Smooth muscle cell (in vitro differentiated cells): ENCODE data around the gene TCL1A. TPM values are rescaled to one million over a fixed set of nuclear protein-coding genes. Genes with fewer than 3 reads are reported as not detected.
A peak's percentile ranks its signal among the peaks of the same experiment; 100 is the strongest.

Experiments
- DNase-seq: peaks from one replicate; lab custom pipeline; 2025; ENCODE audit not compliant: unreplicated experiment; lab: John Stamatoyannopoulos, UW
- H2AFZ ChIP-seq: fragments of 200-600 bp; sonication (generic); 2 replicates; pipeline ENCODE4 v1.6.0; 2016; ENCODE audit warnings: antibody characterized with exemption, low read depth, mild to moderate bottlenecking
- H3F3A ChIP-seq: fragments of 200-600 bp; sonication (generic); 2 replicates; pipeline ENCODE4 v1.6.0; 2017; ENCODE audit warnings: antibody characterized with exemption, low read depth
- H3K27ac ChIP-seq: fragments of 200-600 bp; sonication (generic); 2 replicates; pipeline ENCODE4 v1.5.1; 2016; ENCODE audit warnings: low read depth, mild to moderate bottlenecking
- H3K27me3 ChIP-seq: fragments of 200-600 bp; sonication (generic); 2 replicates; pipeline ENCODE4 v1.6.1; 2016; ENCODE audit warnings: low read depth, mild to moderate bottlenecking
- H3K36me3 ChIP-seq: fragments of 200-600 bp; sonication (generic); 2 replicates; pipeline ENCODE4 v1.5.1; 2016; ENCODE audit warnings: low read depth
- H3K4me1 ChIP-seq: fragments of 200-600 bp; sonication (generic); 2 replicates; pipeline ENCODE4 v1.5.1; 2016; ENCODE audit warnings: low read depth
- H3K4me2 ChIP-seq: fragments of 200-600 bp; sonication (generic); 2 replicates; pipeline ENCODE4 v1.6.0; 2016; ENCODE audit warnings: mild to moderate bottlenecking
- H3K4me3 ChIP-seq: fragments of 200-600 bp; sonication (generic); 2 replicates; pipeline ENCODE4 v1.5.1; 2016; ENCODE audit warnings: mild to moderate bottlenecking
- H3K79me2 ChIP-seq: fragments of 200-600 bp; sonication (generic); 2 replicates; pipeline ENCODE4 v1.6.0; 2016; ENCODE audit warnings: low read depth, mild to moderate bottlenecking
- H3K9ac ChIP-seq: fragments of 200-600 bp; sonication (generic); 2 replicates; pipeline ENCODE4 v1.6.0; 2016; ENCODE audit warnings: low read depth
- H3K9me3 ChIP-seq: fragments of 200-600 bp; sonication (generic); replicated peaks from 2 replicates; pipeline ENCODE4 v1.5.1; 2016; ENCODE audit warnings: low read depth
- H4K20me1 ChIP-seq: fragments of 200-600 bp; sonication (generic); 2 replicates; pipeline ENCODE4 v1.6.0; 2016; ENCODE audit warnings: low read depth
- CTCF ChIP-seq: fragments of 200-600 bp; sonication (generic); IDR thresholded peaks from 2 replicates; pipeline ENCODE4 v1.5.1; 2017; ENCODE audit warnings: borderline replicate concordance, mild to moderate bottlenecking, antibody characterized with exemption; ENCODE audit not compliant: insufficient read depth, poor library complexity, severe bottlenecking
- WGBS: methylation state at CpG from one replicate; pipeline ENCODE4 v1.1.7; 2016; ENCODE audit warnings: low lambda C conversion rate; 5-methylcytosine and 5-hydroxymethylcytosine counted together
- polyA plus RNA-seq: library from polyadenylated mRNA; unstranded; fragments of >200 nt; fragmentation: Nextera tagmentation; extraction: Ambion mirVana; gene quantifications from 2 replicates; pipeline ENCODE4 v1.2.1, GENCODE V29; 2016
- total RNA-seq: library from RNA; depleted of rRNA; stranded (reverse); fragments of >200 nt; gene quantifications from 2 replicates; pipeline ENCODE4 v1.2.3, GENCODE V29; 2014

The TCL1A gene
- total and polyA plus RNA-seq, 2 experiments from 2014 or later, result not detected

- H3K36me3 ChIP-seq, result no peaks in the 10 kb centered on the region
- no peaks in the 10 kb centered on the region for H3K79me2 ChIP-seq
- H4K20me1 ChIP-seq, result no peaks in the 10 kb centered on the region
- WGBS, result 94% methylated on average over 2 of the region's 2 CpGs
- H2AFZ ChIP-seq, result no peak overlapping the region
- no peak for TF ChIP-seq CTCF
- no peak overlapping the region for H3K4me3 ChIP-seq
- H3K9me3 ChIP-seq, result no peaks in the 10 kb centered on the region
- H3K4me1 ChIP-seq, result no peaks in the 10 kb centered on the region
- H3K27me3 ChIP-seq, result no peaks in the 10 kb centered on the region
- DNase-seq, result no peak
- no peak overlapping the region for H3K27ac ChIP-seq
- H3F3A ChIP-seq, result no peaks in the 10 kb centered on the region
- H3K4me2 ChIP-seq, result no peak overlapping the region
- no peak overlapping the region for H3K9ac ChIP-seq
These were observed 32.8 kb downstream of the TCL1A start for GRCh38 chr14:95681153-95681552.

- H2AFZ ChIP-seq, result no peak overlapping the region
- H3K27me3 ChIP-seq, result no peaks in the 10 kb centered on the region
- no peak overlapping the region for H3K9ac ChIP-seq
- no peaks in the 10 kb centered on the region for H4K20me1 ChIP-seq
- TF ChIP-seq CTCF, result peak; percentile 10
- no peak overlapping the region for H3K4me3 ChIP-seq
- no peaks in the 10 kb centered on the region for H3K36me3 ChIP-seq
- no peak overlapping the region for H3K4me2 ChIP-seq
- no peaks in the 10 kb centered on the region for H3F3A ChIP-seq
- no peaks in the 10 kb centered on the region for H3K9me3 ChIP-seq
- no peaks in the 10 kb centered on the region for H3K4me1 ChIP-seq
- no peak overlapping the region for H3K27ac ChIP-seq
- DNase-seq, result no peak
- 37% methylated on average over 8 of the region's 8 CpGs for WGBS
- H3K79me2 ChIP-seq, result no peaks in the 10 kb centered on the region
These were observed 33.8 kb downstream of the TCL1A start for GRCh38 chr14:95679998-95680735.

GRCh38 chr14:95679148-95679815 lies 34.6 kb downstream of the TCL1A start:
- WGBS, result 77% methylated on average over 4 of the region's 4 CpGs
- H3K79me2 ChIP-seq, result no peaks in the 10 kb centered on the region
- no peak overlapping the region for H3K9ac ChIP-seq
- TF ChIP-seq CTCF, result no peak
- H3K4me1 ChIP-seq, result no peaks in the 10 kb centered on the region
- no peak overlapping the region for H2AFZ ChIP-seq
- H4K20me1 ChIP-seq, result no peaks in the 10 kb centered on the region
- H3K27ac ChIP-seq, result no peak overlapping the region
- no peaks in the 10 kb centered on the region for H3K27me3 ChIP-seq
- H3K9me3 ChIP-seq, result no peaks in the 10 kb centered on the region
- no peak for DNase-seq
- H3F3A ChIP-seq, result no peaks in the 10 kb centered on the region
- no peaks in the 10 kb centered on the region for H3K36me3 ChIP-seq
- no peak overlapping the region for H3K4me3 ChIP-seq
- H3K4me2 ChIP-seq, result no peak overlapping the region
